BJ (cell line): ENCODE results near the gene IGFLR1. TPM values are rescaled to one million over a fixed set of nuclear protein-coding genes. Genes with fewer than 3 reads are reported as not detected.

ENCODE experiments used
- CTCF ChIA-PET: fragments of 350-600 bp; formaldehyde crosslinking; extraction: SDS; loops from one replicate; lab custom pipeline; 2021; ENCODE audit warnings: antibody characterized with exemption, inconsistent platforms; lab: Yijun Ruan, JAX
- POLR2A ChIA-PET: fragments of 300-600 bp; sonication (Branson Sonifier 250); formaldehyde crosslinking; extraction: SDS; loops from one replicate; lab custom pipeline; 2021; ENCODE audit warnings: antibody characterized with exemption; lab: Charles Lee
- DNase-seq: peaks from one replicate; pipeline ENCODE4 v3.0.0-alpha.2; 2011; ENCODE audit warnings: low read depth
- H3K27me3 ChIP-seq: 2 replicates; pipeline ENCODE4 v1.6.0; 2011; ENCODE audit warnings: low read length; ENCODE audit not compliant: control insufficient read depth, insufficient read depth
- H3K36me3 ChIP-seq: 2 replicates; pipeline ENCODE4 v1.5.1; 2011; ENCODE audit warnings: low read length; ENCODE audit not compliant: control insufficient read depth, insufficient read depth
- H3K4me3 ChIP-seq: 2 replicates; pipeline ENCODE4 v1.5.1; 2011; ENCODE audit warnings: low read depth, mild to moderate bottlenecking, control low read depth, low read length
- polyA plus RNA-seq: library from polyadenylated mRNA; depleted of rRNA; stranded (reverse); fragments of >200 nt; gene quantifications from 2 replicates; pipeline ENCODE4 v1.2.3, GENCODE V29; 2011
- TF ChIP-seq, protein P1 (sequence below): IDR thresholded peaks from 2 replicates; pipeline ENCODE4 v1.5.1; 2011; ENCODE audit warnings: low read depth, mild to moderate bottlenecking, control low read depth, inconsistent platforms, low read length, moderate library complexity; ENCODE audit not compliant: insufficient read depth

Gene IGFLR1
- polyA plus RNA-seq, 1 experiment = 1.9 TPM

DNA sequence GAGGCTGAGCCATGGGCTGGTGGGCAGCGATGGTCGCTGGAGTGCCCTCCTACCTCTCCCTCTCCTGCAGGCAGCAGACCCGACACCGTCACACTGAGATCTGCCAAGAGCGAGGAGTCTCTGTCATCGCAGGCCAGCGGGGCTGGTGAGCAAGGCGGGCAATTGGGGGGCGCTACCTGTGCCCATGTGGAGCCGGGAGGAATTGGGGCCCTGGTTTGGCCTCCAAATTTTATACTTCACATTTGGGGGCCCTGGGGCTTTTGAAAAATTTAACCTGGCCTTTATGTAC is 43.0 kb upstream of the IGFLR1 start:
- H3K36me3 ChIP-seq = peaks cover 4% of the 10 kb centered on the region
- ChIA-PET CTCF (no interaction called here), POLR2A (no interaction called here)
- no peaks in the 10 kb centered on the region for H3K27me3 ChIP-seq
- H3K4me3 ChIP-seq = no peak overlapping the region
- TF ChIP-seq, protein P1, sequence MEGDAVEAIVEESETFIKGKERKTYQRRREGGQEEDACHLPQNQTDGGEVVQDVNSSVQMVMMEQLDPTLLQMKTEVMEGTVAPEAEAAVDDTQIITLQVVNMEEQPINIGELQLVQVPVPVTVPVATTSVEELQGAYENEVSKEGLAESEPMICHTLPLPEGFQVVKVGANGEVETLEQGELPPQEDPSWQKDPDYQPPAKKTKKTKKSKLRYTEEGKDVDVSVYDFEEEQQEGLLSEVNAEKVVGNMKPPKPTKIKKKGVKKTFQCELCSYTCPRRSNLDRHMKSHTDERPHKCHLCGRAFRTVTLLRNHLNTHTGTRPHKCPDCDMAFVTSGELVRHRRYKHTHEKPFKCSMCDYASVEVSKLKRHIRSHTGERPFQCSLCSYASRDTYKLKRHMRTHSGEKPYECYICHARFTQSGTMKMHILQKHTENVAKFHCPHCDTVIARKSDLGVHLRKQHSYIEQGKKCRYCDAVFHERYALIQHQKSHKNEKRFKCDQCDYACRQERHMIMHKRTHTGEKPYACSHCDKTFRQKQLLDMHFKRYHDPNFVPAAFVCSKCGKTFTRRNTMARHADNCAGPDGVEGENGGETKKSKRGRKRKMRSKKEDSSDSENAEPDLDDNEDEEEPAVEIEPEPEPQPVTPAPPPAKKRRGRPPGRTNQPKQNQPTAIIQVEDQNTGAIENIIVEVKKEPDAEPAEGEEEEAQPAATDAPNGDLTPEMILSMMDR = no peak
- no peak for DNase-seq

DNA sequence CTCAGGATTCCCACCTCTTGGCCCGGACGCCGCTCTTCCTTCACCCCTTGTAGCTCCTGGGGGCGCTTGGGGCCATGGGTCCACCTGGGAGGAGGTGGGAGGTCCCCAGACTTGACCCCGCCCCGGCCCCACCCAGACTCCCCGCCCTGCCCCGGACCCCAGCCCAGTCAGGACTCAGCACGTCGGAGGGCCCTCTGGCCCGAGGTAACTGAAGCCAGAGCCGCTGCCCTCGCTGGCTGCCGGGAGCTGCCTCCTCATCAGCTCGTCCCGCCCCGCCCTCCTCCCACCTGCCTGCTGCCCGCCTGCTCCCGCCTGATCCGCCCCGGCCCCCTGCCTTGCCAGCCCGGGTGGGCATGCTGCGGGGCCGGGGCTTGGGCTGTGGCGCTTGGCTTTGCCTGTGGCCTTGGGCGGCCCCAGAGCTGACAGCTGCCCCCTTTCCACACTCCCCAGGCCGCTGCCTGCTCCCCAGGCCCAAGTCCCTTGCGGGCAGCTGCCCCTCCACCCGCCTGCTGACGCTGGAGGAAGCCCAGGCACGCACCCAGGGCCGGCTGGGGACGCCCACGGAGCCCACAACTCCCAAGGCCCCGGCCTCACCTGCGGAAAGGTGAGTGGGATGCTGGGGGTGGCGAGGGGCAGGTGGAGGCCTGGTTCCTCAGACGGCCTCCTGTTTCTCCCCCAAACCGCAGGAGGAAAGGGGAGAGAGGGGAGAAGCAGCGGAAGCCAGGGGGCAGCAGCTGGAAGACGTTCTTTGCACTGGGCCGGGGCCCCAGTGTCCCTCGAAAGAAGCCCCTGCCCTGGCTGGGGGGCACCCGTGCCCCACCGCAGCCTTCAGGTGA is 42.5 kb upstream of the IGFLR1 start:
- Histone ChIP-seq H3K4me3 (no peak overlapping the region), H3K36me3 (peaks cover 4% of the 10 kb centered on the region), H3K27me3 (no peaks in the 10 kb centered on the region)
- ChIA-PET POLR2A (no interaction called here), CTCF (no interaction called here)
- TF ChIP-seq, protein P1 = no peak
- no peak for DNase-seq

DNA sequence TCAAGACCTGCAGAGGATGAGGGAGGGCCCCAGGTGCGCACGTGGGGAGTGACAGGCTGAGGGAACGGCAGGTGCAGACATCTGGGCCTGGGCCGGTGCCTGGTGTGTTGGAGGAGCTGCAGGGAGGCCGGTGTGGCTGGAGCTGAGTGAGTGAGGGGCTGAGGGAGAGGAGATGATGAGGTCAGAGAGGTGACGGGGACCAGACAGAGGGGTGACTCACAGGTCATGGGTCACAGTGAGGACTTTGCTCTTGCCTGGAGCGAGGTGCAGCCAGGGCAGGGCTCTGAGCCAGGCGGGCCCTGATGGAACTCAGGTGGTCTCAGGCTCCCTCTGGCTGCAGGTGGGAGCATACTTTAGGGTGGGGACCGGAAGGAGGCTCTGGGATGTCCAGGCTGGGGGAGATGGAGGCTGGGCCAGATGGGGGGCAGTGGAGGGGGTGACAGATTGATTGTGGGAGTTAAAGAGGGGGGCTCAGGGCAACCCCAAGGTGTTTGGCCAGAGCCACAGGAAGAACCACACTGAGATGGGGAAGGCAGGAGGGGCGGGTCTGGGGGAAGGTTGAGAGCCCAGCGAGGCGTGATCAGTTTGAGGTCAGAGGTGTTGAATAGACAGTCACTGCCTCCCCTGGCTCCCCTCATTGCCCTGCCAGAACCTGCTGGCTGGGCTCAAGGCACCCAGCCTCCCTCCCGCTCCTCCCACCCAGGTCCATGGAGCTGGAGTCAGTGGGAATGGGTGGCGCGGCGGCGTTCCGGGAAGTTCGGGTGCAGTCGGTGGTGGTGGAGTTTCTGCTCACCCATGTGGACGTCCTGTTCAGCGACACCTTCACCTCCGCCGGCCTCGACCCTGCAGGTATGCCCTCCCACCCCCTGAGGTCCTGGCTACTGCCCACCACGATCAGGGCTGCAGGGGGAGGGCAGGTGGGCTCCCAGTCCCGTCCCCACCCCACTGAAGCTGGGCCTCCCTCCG is 41.5 kb upstream of the IGFLR1 start:
- ChIA-PET CTCF (no interaction called here), POLR2A (no interaction called here)
- DNase-seq = no peak
- Histone ChIP-seq H3K27me3 (no peaks in the 10 kb centered on the region), H3K36me3 (peaks cover 4% of the 10 kb centered on the region), H3K4me3 (no peak overlapping the region)
- TF ChIP-seq, protein P1 = no peak

DNA sequence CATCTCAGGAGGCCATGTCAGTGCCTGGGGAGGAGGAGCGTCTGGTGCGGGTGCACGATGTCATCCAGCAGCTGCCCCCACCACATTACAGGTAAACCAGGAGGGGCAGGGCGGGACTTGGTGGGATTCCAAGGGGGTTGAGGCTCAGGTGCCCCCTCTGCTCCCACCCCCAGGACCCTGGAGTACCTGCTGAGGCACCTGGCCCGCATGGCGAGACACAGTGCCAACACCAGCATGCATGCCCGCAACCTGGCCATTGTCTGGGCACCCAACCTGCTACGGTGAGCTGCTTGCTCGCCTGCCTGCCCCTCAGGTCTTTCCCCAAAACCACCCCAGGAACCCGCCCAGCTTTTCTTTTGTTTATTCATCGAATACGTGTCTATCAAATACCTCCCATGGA is 40.3 kb upstream of the IGFLR1 start:
- TF ChIP-seq, protein P1 = no peak
- Histone ChIP-seq H3K4me3 (no peak overlapping the region), H3K27me3 (no peaks in the 10 kb centered on the region), H3K36me3 (peaks cover 4% of the 10 kb centered on the region)
- POLR2A ChIA-PET = no interaction called here
- CTCF ChIA-PET = interaction anchor here (0.9 kb wide), 1 partner anchor 8 kb away, joined by 3 read pairs; no protein-coding TSS in a partner anchor
- no peak for DNase-seq

DNA sequence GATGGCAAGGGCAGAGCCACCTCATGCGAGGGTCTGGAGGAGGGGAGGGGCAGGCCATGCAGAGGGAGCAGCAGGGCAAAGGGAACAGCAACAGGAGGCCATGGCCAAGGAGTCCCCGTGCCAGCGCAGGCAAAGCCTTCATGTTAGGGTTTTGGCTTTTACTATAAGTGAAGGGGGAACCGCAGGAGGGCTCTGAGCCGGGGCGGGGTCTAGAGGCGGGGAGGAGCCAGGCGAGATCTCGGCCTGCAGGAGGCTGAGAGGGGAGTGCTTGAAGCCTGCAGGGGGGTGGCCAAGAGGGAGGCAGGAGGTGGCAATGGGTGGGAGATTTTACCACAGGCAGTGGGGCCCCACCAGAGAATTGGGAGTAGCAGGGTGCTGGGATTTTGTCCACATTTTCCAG is 39.4 kb upstream of the IGFLR1 start:
- POLR2A ChIA-PET = no interaction called here
- H3K4me3 ChIP-seq = no peak overlapping the region
- peaks cover 4% of the 10 kb centered on the region for H3K36me3 ChIP-seq
- TF ChIP-seq, protein P1 = no peak
- no peak for DNase-seq
- no peaks in the 10 kb centered on the region for H3K27me3 ChIP-seq
- CTCF ChIA-PET = interaction anchor here (0.9 kb wide), 1 partner anchor 9 kb away, joined by 3 read pairs; no protein-coding TSS in a partner anchor
